Measurements from ENCODE around the gene C3orf20.
"Not testable (repeated sequence)": the region's sequence is repeated elsewhere in the genome, so short reads cannot be mapped to it uniquely, and the experiment has no call there.

Gene C3orf20

DNA sequence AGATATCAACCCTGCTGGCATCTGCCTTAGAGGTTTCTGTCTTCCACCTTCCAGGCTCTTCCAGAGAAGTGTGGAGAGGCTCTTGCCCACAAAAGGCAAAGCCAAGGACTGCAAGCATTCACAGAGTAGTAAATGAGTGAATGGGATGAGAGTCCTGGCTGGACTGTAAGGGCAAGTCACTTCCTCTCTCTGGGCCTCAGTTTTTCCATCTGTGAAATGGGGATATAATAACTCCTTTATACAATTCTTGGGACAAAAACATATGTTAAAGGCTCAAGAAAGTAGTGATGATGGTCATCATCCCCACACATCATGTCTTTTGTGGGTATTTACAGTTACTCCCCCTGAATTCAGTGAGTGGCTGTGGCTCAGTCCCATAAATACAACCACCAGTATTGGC is 133.1 kb downstream of the C3orf20 start:
- H3K27me3 Mint-ChIP-seq (ENCODE audit: low read depth, poor library complexity), result peaks cover 73% of the 10 kb centered on the region
- DNase-seq, result no peak
- peaks cover 56% of the 10 kb centered on the region for H3K4me1 Mint-ChIP-seq
- no peak overlapping the region for H3K4me3 Mint-ChIP-seq
- TF ChIP-seq, protein P1, sequence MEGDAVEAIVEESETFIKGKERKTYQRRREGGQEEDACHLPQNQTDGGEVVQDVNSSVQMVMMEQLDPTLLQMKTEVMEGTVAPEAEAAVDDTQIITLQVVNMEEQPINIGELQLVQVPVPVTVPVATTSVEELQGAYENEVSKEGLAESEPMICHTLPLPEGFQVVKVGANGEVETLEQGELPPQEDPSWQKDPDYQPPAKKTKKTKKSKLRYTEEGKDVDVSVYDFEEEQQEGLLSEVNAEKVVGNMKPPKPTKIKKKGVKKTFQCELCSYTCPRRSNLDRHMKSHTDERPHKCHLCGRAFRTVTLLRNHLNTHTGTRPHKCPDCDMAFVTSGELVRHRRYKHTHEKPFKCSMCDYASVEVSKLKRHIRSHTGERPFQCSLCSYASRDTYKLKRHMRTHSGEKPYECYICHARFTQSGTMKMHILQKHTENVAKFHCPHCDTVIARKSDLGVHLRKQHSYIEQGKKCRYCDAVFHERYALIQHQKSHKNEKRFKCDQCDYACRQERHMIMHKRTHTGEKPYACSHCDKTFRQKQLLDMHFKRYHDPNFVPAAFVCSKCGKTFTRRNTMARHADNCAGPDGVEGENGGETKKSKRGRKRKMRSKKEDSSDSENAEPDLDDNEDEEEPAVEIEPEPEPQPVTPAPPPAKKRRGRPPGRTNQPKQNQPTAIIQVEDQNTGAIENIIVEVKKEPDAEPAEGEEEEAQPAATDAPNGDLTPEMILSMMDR (IDR thresholded peaks at IDR 0.05), result no peak
- H3K9me3 Mint-ChIP-seq, result no peaks in the 10 kb centered on the region
- no peak overlapping the region for H3K27ac Mint-ChIP-seq
- H3K36me3 Mint-ChIP-seq (ENCODE audit: low read depth), result no peaks in the 10 kb centered on the region

DNA sequence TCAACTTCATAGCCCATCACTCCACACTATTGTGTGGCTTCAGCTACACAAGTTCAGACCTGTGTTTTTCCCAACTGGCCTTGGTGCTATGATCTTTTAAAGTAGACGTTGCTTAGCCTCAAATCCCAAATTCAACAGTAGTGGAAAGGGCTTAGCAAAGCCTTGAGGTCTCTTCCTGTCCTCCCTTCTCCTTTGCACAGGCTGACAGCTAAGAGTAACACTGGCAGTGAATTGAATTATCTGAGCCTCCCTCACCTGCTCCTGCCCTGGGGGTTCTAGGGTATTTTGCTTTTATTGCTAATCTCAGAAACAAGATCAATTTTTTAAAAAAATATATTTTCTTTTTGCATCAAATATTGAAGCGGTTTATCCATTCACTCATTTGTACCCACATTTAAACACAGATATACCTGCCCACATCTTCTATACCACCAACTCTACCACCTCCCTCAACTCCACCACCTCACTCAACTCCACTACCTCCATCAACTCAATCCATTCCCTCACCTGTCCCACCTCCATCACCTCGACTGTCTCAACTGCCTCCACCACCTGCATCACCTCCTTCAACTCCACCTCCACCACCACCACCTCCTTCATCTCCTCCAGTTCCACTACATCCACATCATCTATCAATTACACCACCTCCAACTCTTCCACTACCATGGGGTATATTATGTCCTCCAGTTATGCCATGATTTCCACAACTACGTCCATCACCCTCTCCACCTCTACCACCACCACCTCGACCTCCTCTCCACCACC is 133.7 kb downstream of the C3orf20 start:
- H3K9me3 Mint-ChIP-seq, result no peaks in the 10 kb centered on the region
- no peak overlapping the region for H3K27ac Mint-ChIP-seq
- DNase-seq, result no peak
- H3K27me3 Mint-ChIP-seq (ENCODE audit: low read depth, poor library complexity), result peaks cover 76% of the 10 kb centered on the region
- H3K36me3 Mint-ChIP-seq (ENCODE audit: low read depth), result no peaks in the 10 kb centered on the region
- H3K4me1 Mint-ChIP-seq, result peaks cover 49% of the 10 kb centered on the region
- TF ChIP-seq, protein P1 (IDR thresholded peaks at IDR 0.05), result no peak
- peak overlapping the region; percentile 4 for H3K4me3 Mint-ChIP-seq

DNA sequence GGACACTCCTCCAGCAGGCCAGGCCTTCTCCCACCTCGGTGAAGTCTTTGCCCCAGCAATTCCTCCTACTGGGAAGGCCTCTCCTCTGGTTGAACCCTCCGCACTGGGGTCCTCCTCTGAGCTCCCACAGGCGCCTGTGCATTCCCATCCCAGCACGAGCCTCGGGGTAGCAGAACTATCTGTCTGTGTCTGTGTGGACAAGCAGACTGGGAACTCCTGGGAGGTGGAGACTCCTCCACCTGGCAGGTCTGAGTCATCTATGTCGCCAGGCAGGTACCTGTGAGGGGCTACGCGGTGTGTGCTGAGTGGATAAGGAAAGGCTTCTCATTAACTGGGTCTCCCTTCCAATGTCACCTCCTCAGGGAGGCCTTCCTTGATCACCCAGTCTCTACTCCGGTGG is 134.7 kb downstream of the C3orf20 start:
- Mint-ChIP-seq H3K4me3 (peak overlapping the region; percentile 77), H3K27me3 (ENCODE audit: low read depth, poor library complexity) (peaks cover 85% of the 10 kb centered on the region), H3K4me1 (peaks cover 40% of the 10 kb centered on the region)
- H3K9me3 Mint-ChIP-seq; H3K27ac Mint-ChIP-seq; H3K36me3 Mint-ChIP-seq (ENCODE audit: low read depth); DNase-seq: not testable (repeated sequence)

DNA sequence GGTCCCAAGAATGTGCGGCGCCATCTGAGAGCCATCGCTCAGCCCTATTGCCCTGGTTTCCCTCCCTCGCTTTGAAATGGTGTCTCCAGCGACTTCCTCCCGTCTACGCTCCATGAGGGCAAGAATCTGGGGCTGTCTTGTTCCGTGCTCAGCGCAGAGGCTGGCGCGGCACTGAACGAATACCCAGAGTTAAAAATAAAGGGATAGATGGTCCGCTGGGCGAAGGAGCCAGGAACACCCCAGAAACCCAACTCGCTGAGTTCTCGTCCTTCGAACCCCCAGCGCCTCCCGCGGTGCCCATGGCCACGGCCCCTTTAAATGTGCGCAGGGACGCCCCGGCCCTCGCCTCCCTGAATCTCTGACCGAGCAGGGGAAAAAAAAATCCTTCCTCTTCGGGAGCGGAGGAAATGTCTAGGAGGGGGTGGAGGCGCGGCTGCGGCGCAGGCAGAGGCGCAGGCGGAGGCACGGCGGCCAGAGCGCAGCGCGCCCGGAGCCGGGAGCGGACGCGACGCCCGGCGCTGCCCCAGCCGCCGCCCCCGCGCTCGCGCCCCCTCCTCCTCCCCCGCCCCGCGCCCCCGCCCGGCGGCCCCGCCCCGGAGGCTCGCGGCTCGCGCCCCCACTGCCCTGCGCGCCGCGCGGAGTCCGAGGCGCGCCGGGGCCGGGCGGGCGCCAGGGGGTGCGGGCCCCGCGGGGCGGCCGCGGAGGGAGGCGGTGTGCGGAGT is 135.3 kb downstream of the C3orf20 start:
- Mint-ChIP-seq H3K27me3 (ENCODE audit: low read depth, poor library complexity) (peaks cover 87% of the 10 kb centered on the region), H3K9me3 (no peaks in the 10 kb centered on the region), H3K27ac (no peak overlapping the region), H3K36me3 (ENCODE audit: low read depth) (no peaks in the 10 kb centered on the region), H3K4me1 (peaks cover 38% of the 10 kb centered on the region), H3K4me3 (peak overlapping the region; percentile 77)
- peak; percentile 66 for DNase-seq
- TF ChIP-seq, protein P1 (IDR thresholded peaks at IDR 0.05), result no peak

DNA sequence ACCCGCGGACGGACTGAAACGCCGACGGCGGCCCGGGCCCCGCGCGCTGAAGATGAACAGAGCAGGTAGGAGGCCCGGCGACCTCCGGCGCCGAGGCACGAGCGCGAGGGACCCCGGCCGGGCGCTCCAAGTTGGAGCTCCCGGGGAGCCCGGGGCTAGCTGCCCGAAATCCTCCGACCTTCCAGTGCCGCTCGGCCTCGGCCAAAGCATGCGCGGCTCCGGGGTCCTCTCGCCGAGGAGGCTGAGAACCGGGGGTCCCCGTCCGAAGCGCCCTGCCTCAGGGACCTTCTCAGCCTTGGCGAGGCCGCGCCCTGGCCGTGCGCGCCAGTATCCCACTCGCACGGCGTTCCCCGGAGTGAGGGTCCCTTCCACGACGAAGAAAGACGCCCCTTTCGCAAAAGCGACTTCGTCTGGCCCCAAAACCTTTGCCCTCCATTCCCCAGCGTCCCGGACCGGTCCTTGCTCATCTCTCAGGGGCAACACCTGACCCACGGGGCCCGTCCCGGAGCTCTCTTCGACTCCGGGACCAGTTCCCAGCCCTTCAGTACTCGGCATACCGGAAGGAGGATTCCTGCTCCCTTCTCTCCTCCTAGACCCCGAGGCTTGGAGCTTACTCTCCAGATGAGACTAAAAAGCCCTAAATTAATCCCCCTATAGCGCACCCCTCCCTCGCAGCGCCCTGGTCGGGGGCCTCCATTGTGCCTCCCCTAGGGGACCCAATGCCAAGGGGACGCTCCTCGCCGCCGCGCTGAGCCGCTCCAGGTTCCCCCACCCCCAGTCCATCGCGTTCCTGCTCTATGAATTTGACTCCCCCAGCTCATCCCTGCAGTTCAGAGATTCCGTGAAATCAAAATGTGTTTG is 136.1 kb downstream of the C3orf20 start:
- peaks cover 87% of the 10 kb centered on the region for H3K27me3 Mint-ChIP-seq (ENCODE audit: low read depth, poor library complexity)
- no peaks in the 10 kb centered on the region for H3K36me3 Mint-ChIP-seq (ENCODE audit: low read depth)
- DNase-seq, result peak; percentile 23

More for the DNA sequence above, 136.1 kb downstream of the C3orf20 start:
- peak overlapping the region; percentile 88 for H3K4me3 Mint-ChIP-seq
- H3K4me1 Mint-ChIP-seq, result peaks cover 35% of the 10 kb centered on the region
- no peak overlapping the region for H3K27ac Mint-ChIP-seq
- no peaks in the 10 kb centered on the region for H3K9me3 Mint-ChIP-seq
- TF ChIP-seq, protein P1 (IDR thresholded peaks at IDR 0.05), result no peak

Data from nephron progenitor cell (in vitro differentiated cells).